GM20000 (cell line): ENCODE results near the gene FAM83D.
"Not testable (repeated sequence)": the region's sequence is repeated elsewhere in the genome, so short reads cannot be mapped to it uniquely, and the experiment has no call there.

Experiments
- DNase-seq: peaks from one replicate; pipeline ENCODE4 v3.0.0; 2012; ENCODE audit warnings: low spot score
- TF ChIP-seq, protein P1 (sequence below): IDR thresholded peaks from 2 replicates; pipeline ENCODE4 v1.5.1; 2012; ENCODE audit warnings: mild to moderate bottlenecking, control low read depth; ENCODE audit errors: extremely low read depth, missing control alignments

Gene FAM83D

GRCh38 chr20:38957915-38958485, 31.8 kb downstream of the FAM83D start:
- DNase-seq: no peak
- TF ChIP-seq, protein P1, sequence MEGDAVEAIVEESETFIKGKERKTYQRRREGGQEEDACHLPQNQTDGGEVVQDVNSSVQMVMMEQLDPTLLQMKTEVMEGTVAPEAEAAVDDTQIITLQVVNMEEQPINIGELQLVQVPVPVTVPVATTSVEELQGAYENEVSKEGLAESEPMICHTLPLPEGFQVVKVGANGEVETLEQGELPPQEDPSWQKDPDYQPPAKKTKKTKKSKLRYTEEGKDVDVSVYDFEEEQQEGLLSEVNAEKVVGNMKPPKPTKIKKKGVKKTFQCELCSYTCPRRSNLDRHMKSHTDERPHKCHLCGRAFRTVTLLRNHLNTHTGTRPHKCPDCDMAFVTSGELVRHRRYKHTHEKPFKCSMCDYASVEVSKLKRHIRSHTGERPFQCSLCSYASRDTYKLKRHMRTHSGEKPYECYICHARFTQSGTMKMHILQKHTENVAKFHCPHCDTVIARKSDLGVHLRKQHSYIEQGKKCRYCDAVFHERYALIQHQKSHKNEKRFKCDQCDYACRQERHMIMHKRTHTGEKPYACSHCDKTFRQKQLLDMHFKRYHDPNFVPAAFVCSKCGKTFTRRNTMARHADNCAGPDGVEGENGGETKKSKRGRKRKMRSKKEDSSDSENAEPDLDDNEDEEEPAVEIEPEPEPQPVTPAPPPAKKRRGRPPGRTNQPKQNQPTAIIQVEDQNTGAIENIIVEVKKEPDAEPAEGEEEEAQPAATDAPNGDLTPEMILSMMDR: no peak

DNA sequence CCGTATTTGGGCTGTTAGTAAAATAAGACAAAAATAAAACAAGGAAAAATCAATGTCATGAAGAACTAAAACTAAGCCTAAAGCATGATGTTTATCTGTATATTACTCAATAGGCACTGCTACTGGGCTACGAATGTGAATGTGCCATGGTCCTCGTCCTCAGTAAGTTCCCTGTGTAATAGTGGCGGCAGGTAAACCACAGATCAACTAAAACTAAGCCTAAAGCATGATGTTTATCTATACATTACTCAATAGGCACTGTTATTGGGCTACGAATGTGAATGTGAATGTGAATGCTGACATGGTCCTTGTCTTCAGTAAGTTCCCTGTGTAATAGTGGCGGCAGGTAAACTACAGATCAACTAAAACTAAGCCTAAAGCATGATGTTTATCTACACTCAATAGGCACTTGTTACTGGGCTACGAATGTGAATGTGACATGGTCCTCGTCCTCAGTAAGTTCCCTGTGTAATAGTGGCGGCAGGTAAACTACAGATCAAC, 34.0 kb downstream of the FAM83D start:
- DNase-seq: not testable (repeated sequence)

DNA sequence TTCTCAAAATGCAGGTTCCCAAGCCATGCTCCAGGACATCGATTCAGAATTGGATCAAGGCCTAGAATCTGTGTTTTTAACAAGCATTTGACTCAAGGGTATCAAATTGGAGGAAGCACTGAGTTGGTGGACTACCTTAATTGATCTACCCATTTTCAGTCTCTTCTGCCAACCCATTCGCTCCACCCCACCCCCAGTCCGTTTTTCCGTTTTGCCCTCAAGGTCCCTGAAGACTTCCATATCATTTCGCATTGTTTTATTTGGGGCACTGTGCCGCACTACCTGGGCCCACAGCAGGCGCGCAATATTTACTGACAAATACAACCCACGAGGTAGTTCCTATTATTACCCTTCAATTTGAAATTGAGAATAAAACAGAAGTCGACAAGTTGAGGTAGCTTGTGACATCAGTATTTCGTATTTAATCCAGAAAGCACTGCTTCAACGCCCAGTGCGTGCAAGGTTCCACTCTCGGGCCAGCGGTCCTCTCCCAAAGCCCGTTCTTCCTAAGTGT, 35.4 kb downstream of the FAM83D start:
- TF ChIP-seq, protein P1: no peak
- DNase-seq: no peak

DNA sequence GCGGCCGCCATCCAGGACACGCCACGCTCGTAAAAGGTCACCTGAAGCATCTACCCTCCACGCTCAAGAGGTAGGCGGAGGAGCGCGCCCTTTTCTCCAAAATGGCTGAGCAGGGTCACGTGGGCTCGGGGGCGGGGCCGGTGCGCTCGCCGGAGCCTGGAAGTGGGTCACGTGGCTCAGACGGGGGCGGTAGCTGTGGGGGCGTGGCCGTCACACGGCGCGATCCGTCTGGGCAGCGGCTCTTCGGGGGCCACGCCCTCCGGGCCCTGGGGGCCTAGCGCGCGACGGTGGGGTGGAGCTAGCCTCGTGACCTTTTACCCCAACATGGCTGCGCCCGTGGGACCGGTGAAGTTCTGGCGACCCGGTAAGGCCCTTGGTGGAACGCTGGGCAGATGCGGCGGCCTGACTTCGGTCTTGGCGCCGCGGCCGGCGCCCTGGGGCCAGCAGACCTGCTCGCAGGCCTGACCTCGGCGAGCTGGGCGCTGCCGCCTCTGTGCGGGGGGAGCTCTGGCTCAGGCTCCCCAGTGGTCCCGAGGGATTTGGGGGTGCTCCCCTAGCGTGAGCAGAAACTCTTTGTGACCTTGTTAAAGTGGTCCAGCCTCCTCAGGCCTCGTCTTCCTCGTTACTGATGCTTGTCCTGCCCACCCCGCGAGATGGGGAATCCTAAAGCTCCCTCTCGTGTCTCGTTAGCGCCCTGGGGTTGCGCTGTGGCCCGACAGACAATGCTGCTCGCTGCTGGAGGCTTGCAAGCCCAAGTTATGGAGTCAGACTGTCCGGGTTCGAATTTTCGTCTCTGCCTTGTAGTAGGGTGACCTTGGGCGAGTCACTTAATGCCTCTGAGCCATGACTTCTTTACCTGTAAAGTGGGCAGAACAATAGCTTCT, 36.1 kb downstream of the FAM83D start, which contains the start of gene DHX35:
Gene DHX35 (plus strand): TSS at position 301 of the 884 bp plus-strand sequence. CDS start 24 bp downstream, at position 325.
- TF ChIP-seq, protein P1: peak; percentile 34
- DNase-seq: peak; percentile 99

GRCh38 chr20:38962928-38963401, 36.7 kb downstream of the FAM83D start:
- no peak for DNase-seq
- TF ChIP-seq, protein P1: no peak

- no peak for DNase-seq
These were observed 37.5 kb downstream of the FAM83D start for GRCh38 chr20:38963745-38964144.

GRCh38 chr20:38965264-38965663, 39.0 kb downstream of the FAM83D start:
- no peak for DNase-seq
- TF ChIP-seq, protein P1: no peak

More at GRCh38 chr20:38963745-38964144, 37.5 kb downstream of the FAM83D start:
- TF ChIP-seq, protein P1: no peak
